Measurements from ENCODE around the gene RNF220. TPM values are rescaled to one million over a fixed set of nuclear protein-coding genes. Genes with fewer than 3 reads are reported as not detected.

The RNF220 gene
- polyA plus RNA-seq, 1 donor (not counting 4 experiments of a cell fraction or from before 2014, with no cell fraction given), result 42.7 TPM

DNA sequence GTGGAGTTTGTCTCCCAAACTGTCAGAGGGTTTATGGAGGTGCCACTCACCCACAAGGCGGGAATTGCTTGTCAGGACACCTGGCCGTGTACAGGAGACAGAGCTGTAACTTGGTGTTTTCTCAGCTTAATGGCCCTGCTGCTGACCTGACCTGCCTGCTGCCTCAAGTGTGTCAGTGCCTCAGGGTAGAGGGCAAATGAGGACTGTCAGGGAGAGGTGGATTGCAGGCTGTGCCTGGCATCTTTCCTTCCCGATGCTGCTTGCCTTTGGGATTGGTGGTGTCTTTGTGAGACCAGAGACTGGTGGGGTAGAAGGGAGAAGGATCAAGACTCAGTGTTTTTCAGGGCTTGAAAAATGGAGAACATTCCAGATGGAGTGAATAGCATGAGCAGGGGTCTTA is 237.9 kb downstream of the RNF220 start:
- Histone ChIP-seq H2AFZ (ENCODE audit: control insufficient read depth, low read length) (no peak overlapping the region), H3K9me1 (ENCODE audit: control insufficient read depth, extremely low read depth, insufficient read depth, low read length) (no peaks in the 10 kb centered on the region), H3K9me3 (ENCODE audit: control insufficient read depth, low read depth, low read length) (no peaks in the 10 kb centered on the region), H4K20me1 (ENCODE audit: control insufficient read depth, extremely low read depth, insufficient read depth, low read length) (no peaks in the 10 kb centered on the region), H3K4me2 (ENCODE audit: control insufficient read depth, extremely low read depth, insufficient read depth, low read depth, low read length) (no peak overlapping the region), H3K27ac (ENCODE audit: control insufficient read depth, insufficient read depth, low read length) (no peak overlapping the region), H3K4me3 (ENCODE audit: control insufficient read depth in 2 of 3, extremely low read depth in 1 of 3, insufficient read depth in 2 of 3, low read depth in 1 of 3, low read length in 3 of 3) (no peak overlapping the region), H3K4me1 (ENCODE audit: control insufficient read depth, extremely low read depth, insufficient read depth, low read length) (peaks cover 9% of the 10 kb centered on the region), H3K36me3 (ENCODE audit: control insufficient read depth in 2 of 2, extremely low read depth in 1 of 2, insufficient read depth in 2 of 2, low read length in 2 of 2) (peaks cover 30 to 57% of the 10 kb centered on the region in 2 experiments), H3K9ac (ENCODE audit: control insufficient read depth, extremely low read depth, insufficient read depth, low read length) (no peak overlapping the region), H3K27me3 (ENCODE audit: control insufficient read depth, extremely low read depth, insufficient read depth, low read length) (no peaks in the 10 kb centered on the region), H3K79me2 (ENCODE audit: control insufficient read depth, insufficient read depth, low read length) (no peaks in the 10 kb centered on the region)
- DNase-seq (ENCODE audit: low read depth, low spot score) (no peak), FAIRE-seq (no peak)
- no peak for TF ChIP-seq EZH2 (IDR thresholded peaks at IDR 0.05; ENCODE audit: low read length)
- TF ChIP-seq, protein P1, sequence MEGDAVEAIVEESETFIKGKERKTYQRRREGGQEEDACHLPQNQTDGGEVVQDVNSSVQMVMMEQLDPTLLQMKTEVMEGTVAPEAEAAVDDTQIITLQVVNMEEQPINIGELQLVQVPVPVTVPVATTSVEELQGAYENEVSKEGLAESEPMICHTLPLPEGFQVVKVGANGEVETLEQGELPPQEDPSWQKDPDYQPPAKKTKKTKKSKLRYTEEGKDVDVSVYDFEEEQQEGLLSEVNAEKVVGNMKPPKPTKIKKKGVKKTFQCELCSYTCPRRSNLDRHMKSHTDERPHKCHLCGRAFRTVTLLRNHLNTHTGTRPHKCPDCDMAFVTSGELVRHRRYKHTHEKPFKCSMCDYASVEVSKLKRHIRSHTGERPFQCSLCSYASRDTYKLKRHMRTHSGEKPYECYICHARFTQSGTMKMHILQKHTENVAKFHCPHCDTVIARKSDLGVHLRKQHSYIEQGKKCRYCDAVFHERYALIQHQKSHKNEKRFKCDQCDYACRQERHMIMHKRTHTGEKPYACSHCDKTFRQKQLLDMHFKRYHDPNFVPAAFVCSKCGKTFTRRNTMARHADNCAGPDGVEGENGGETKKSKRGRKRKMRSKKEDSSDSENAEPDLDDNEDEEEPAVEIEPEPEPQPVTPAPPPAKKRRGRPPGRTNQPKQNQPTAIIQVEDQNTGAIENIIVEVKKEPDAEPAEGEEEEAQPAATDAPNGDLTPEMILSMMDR (optimal IDR thresholded peaks at IDR 0.05 in 1 of 3, IDR thresholded peaks at IDR 0.05 in 1 of 3, conservative IDR thresholded peaks at IDR 0.05 in 1 of 3; ENCODE audit: extremely low read depth in 1 of 3, insufficient read depth in 2 of 3, low read length in 3 of 3), result no peak
- dilution Hi-C loops (cut with MboI; ENCODE audit: extremely low pct_ligation_motif_present, low sequenced_read_pairs), result no loop called here

DNA sequence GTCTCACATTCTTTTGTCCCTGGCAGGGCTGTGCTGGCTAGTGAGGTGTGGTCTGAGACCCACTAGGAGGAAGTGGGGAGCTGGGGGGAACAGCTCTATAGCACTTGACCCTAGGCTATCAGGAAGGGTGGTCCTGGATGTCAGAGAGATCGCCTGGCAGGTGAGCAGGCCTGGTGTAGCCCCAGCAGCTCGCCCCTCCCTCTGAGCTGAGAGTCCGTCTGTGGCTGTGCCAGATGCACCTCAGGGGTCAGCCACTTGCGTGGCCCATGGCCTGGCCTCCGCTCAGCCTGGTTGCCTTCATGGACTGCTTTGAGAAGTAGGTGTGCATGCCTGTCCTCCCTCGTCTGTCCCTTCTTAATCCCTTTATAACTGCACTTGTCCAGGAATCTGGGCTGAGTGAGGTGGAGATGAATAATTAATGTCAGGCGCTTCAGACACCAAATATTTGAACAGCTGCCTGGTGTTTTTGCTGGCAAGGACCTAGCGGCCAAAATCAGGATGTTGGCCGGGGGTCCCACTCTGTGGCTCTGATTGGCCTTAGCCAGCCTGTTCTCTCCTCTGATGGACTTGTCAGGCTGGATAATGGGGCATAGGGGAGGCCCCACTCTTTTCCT is 238.8 kb downstream of the RNF220 start:
- peaks cover 9% of the 10 kb centered on the region for H3K4me1 ChIP-seq (ENCODE audit: control insufficient read depth, extremely low read depth, insufficient read depth, low read length)
- dilution Hi-C loops (cut with MboI; ENCODE audit: extremely low pct_ligation_motif_present, low sequenced_read_pairs), result no loop called here
- no peak overlapping the region for H3K9ac ChIP-seq (ENCODE audit: control insufficient read depth, extremely low read depth, insufficient read depth, low read length)
- H3K9me3 ChIP-seq (ENCODE audit: control insufficient read depth, low read depth, low read length), result no peaks in the 10 kb centered on the region
- DNase-seq (ENCODE audit: low read depth, low spot score) (no peak), FAIRE-seq (no peak)
- H3K4me2 ChIP-seq (ENCODE audit: control insufficient read depth, extremely low read depth, insufficient read depth, low read depth, low read length), result no peak overlapping the region
- no peaks in the 10 kb centered on the region for H4K20me1 ChIP-seq (ENCODE audit: control insufficient read depth, extremely low read depth, insufficient read depth, low read length)
- H3K36me3 ChIP-seq (ENCODE audit: control insufficient read depth in 2 of 2, extremely low read depth in 1 of 2, insufficient read depth in 2 of 2, low read length in 2 of 2), result peaks cover 30 to 49% of the 10 kb centered on the region in 2 experiments
- H3K27ac ChIP-seq (ENCODE audit: control insufficient read depth, insufficient read depth, low read length), result no peak overlapping the region
- no peak overlapping the region for H2AFZ ChIP-seq (ENCODE audit: control insufficient read depth, low read length)
- TF ChIP-seq, protein P1 (optimal IDR thresholded peaks at IDR 0.05 in 1 of 3, IDR thresholded peaks at IDR 0.05 in 1 of 3, conservative IDR thresholded peaks at IDR 0.05 in 1 of 3; ENCODE audit: extremely low read depth in 1 of 3, insufficient read depth in 2 of 3, low read length in 3 of 3), result no peak
- no peak for TF ChIP-seq EZH2 (IDR thresholded peaks at IDR 0.05; ENCODE audit: low read length)
- H3K9me1 ChIP-seq (ENCODE audit: control insufficient read depth, extremely low read depth, insufficient read depth, low read length), result no peaks in the 10 kb centered on the region
- H3K4me3 ChIP-seq (ENCODE audit: control insufficient read depth in 2 of 3, extremely low read depth in 1 of 3, insufficient read depth in 2 of 3, low read depth in 1 of 3, low read length in 3 of 3), result no peak overlapping the region
- H3K79me2 ChIP-seq (ENCODE audit: control insufficient read depth, insufficient read depth, low read length), result no peaks in the 10 kb centered on the region
- H3K27me3 ChIP-seq (ENCODE audit: control insufficient read depth, extremely low read depth, insufficient read depth, low read length), result no peaks in the 10 kb centered on the region
